SH-SY5Y (cell line): ENCODE data around the gene VAPA.

Source experiments
- GATA2 ChIP-seq: IDR thresholded peaks from 2 replicates; pipeline ENCODE4 v1.6.1; 2011; ENCODE audit warnings: mild to moderate bottlenecking, low read depth, low read length
- GATA3 ChIP-seq: IDR thresholded peaks from 2 replicates; pipeline ENCODE4 v1.6.1; 2011; ENCODE audit warnings: low read depth, mild to moderate bottlenecking, low read length, moderate library complexity

GRCh38 chr18:9997711-9998110 is 83.9 kb downstream of the VAPA start:
- TF ChIP-seq GATA3: no peak
- TF ChIP-seq GATA2: no peak
